Measurements from ENCODE around the gene DNAH17. TPM values are rescaled to one million over a fixed set of nuclear protein-coding genes. Genes with fewer than 3 reads are reported as not detected.

DNAH17 gene
- polyA plus RNA-seq, 1 of the 3 experiments (the other 2 are of a cell fraction), result not detected

- Histone ChIP-seq H3K27me3 (ENCODE audit: insufficient read depth) (0 out of 2 replicates have a peak, but pooled peaks cover 3% of the 10 kb centered on the region), H3K27ac (ENCODE audit: low read depth in 2 of 2, low read length in 1 of 2) (no peak overlapping the region), H3K9me3 (no peaks in the 10 kb centered on the region), H3K4me3 (ENCODE audit: low read depth in 2 of 2, low read length in 1 of 2) (no peak overlapping the region), H3K9me2 (no peaks in the 10 kb centered on the region), H2AFZ (ENCODE audit: low read depth) (no peak overlapping the region), H3K4me1 (ENCODE audit: control insufficient read depth in 1 of 2, insufficient read depth in 2 of 2, low read depth in 1 of 2, low read length in 1 of 2) (peaks cover 0 to 7% of the 10 kb centered on the region in 2 experiments; a peak in 1 of 4 replicates), H3K79me2 (ENCODE audit: insufficient read depth) (no peaks in the 10 kb centered on the region), H3K36me3 (replicated peaks in 1 of 2; ENCODE audit: control insufficient read depth in 1 of 2, insufficient read depth in 2 of 2, low read length in 1 of 2) (no peaks in the 10 kb centered on the region), H3K4me2 (no peak overlapping the region), H3F3A (replicated peaks; ENCODE audit: insufficient read depth) (no peaks in the 10 kb centered on the region), H3K9ac (no peak overlapping the region), H4K20me1 (ENCODE audit: insufficient read depth) (no peaks in the 10 kb centered on the region)
- no peak for TF ChIP-seq TAF1 (IDR thresholded peaks at IDR 0.05; ENCODE audit: borderline replicate concordance, low read depth, low read length)
- no peak for TF ChIP-seq MAX (IDR thresholded peaks at IDR 0.05; ENCODE audit: low read depth)
- TF ChIP-seq GABPA (IDR thresholded peaks at IDR 0.05; ENCODE audit: low read depth), result no peak
- no peak for TF ChIP-seq EP300 (IDR thresholded peaks at IDR 0.05; ENCODE audit: borderline replicate concordance in 1 of 2, low read depth in 1 of 2, low read length in 1 of 2)
- no peak for TF ChIP-seq SMC3 (IDR thresholded peaks at IDR 0.05; ENCODE audit: low read depth, low read length)
- TF ChIP-seq TEAD4 (IDR thresholded peaks at IDR 0.05; ENCODE audit: borderline replicate concordance, insufficient read depth), result no peak
- ChIA-PET CTCF (interaction anchor here (1.1 to 1.5 kb wide), 4 partner anchors 7 to 196 kb away, joined by 3 to 6 read pairs (median 4); no protein-coding TSS in a partner anchor), POLR2A (no interaction called here)
- 78% methylated on average over 20 of the region's 20 CpGs for WGBS (ENCODE audit: low lambda C conversion rate)
- no peak for DNase-seq
Measured at GRCh38 chr17:78618264-78619066, 41.3 kb upstream of the DNAH17 start.

GRCh38 chr17:78617511-78618061 lies 40.4 kb upstream of the DNAH17 start:
- H3K27ac ChIP-seq (ENCODE audit: low read depth in 2 of 2, low read length in 1 of 2), result no peak overlapping the region
- H3K9me3 ChIP-seq, result no peaks in the 10 kb centered on the region
- H3K4me1 ChIP-seq (ENCODE audit: control insufficient read depth in 1 of 2, insufficient read depth in 2 of 2, low read depth in 1 of 2, low read length in 1 of 2), result peaks cover 0 to 7% of the 10 kb centered on the region in 2 experiments; a peak in 1 of 4 replicates
- H3K36me3 ChIP-seq (replicated peaks in 1 of 2; ENCODE audit: control insufficient read depth in 1 of 2, insufficient read depth in 2 of 2, low read length in 1 of 2), result no peaks in the 10 kb centered on the region
- no peaks in the 10 kb centered on the region for H3F3A ChIP-seq (replicated peaks; ENCODE audit: insufficient read depth)
- H2AFZ ChIP-seq (ENCODE audit: low read depth), result no peak overlapping the region; the same call in 1 of the 2 replicates
- ChIA-PET CTCF (interaction anchor here (1.0 to 1.5 kb wide), 3 partner anchors 8 to 90 kb away, joined by 4 to 6 read pairs (median 6); no protein-coding TSS in a partner anchor), POLR2A (interaction anchor here (0.7 kb wide), 1 partner anchor 16 kb away, joined by 3 read pairs; no protein-coding TSS in a partner anchor)
- H3K27me3 ChIP-seq (ENCODE audit: insufficient read depth), result 0 out of 2 replicates have a peak, but pooled peaks cover 3% of the 10 kb centered on the region
- H3K9me2 ChIP-seq, result no peaks in the 10 kb centered on the region
- H4K20me1 ChIP-seq (ENCODE audit: insufficient read depth), result no peaks in the 10 kb centered on the region
- no peak for TF ChIP-seq JUND (IDR thresholded peaks at IDR 0.05)
- TF ChIP-seq NRF1 (IDR thresholded peaks at IDR 0.05; ENCODE audit: low read depth, low read length), result no peak
- no peak for TF ChIP-seq SIN3A (IDR thresholded peaks at IDR 0.05; ENCODE audit: borderline replicate concordance, low read depth, low read length)
- TF ChIP-seq FOXJ3 (CRISPR knock-in tag; IDR thresholded peaks at IDR 0.05), result no peak
- no peak for TF ChIP-seq RCOR1 (IDR thresholded peaks at IDR 0.05; ENCODE audit: low read length)
- TF ChIP-seq, protein P1, sequence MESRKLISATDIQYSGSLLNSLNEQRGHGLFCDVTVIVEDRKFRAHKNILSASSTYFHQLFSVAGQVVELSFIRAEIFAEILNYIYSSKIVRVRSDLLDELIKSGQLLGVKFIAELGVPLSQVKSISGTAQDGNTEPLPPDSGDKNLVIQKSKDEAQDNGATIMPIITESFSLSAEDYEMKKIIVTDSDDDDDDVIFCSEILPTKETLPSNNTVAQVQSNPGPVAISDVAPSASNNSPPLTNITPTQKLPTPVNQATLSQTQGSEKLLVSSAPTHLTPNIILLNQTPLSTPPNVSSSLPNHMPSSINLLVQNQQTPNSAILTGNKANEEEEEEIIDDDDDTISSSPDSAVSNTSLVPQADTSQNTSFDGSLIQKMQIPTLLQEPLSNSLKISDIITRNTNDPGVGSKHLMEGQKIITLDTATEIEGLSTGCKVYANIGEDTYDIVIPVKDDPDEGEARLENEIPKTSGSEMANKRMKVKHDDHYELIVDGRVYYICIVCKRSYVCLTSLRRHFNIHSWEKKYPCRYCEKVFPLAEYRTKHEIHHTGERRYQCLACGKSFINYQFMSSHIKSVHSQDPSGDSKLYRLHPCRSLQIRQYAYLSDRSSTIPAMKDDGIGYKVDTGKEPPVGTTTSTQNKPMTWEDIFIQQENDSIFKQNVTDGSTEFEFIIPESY (IDR thresholded peaks at IDR 0.05; ENCODE audit: borderline replicate concordance, low read depth), result no peak
- no peak for TF ChIP-seq IRF3 (IDR thresholded peaks at IDR 0.05; ENCODE audit: low read depth, low read length)
- no peak for TF ChIP-seq EZH2phosphoT487 (IDR thresholded peaks at IDR 0.05; ENCODE audit: borderline replicate concordance, low read depth)
- TF ChIP-seq CTCF (IDR thresholded peaks at IDR 0.05), result no peak
- TF ChIP-seq POLR2AphosphoS5 (IDR thresholded peaks at IDR 0.05; ENCODE audit: low read depth, low read length), result no peak
- TF ChIP-seq USF1 (IDR thresholded peaks at IDR 0.05; ENCODE audit: borderline replicate concordance, low read depth), result no peak
- TF ChIP-seq GATA2 (CRISPR knock-in tag; IDR thresholded peaks at IDR 0.05), result no peak
- no peak for TF ChIP-seq MXI1 (IDR thresholded peaks at IDR 0.05; ENCODE audit: low read depth, low read length)
- TF ChIP-seq FOXM1 (IDR thresholded peaks at IDR 0.05; ENCODE audit: low read depth), result no peak
- no peak for TF ChIP-seq GABPA (IDR thresholded peaks at IDR 0.05; ENCODE audit: low read depth)
- DNase-seq, result no peak
- H3K4me3 ChIP-seq (ENCODE audit: low read depth in 2 of 2, low read length in 1 of 2), result no peak overlapping the region
- WGBS (ENCODE audit: low lambda C conversion rate), result 80% methylated on average over 8 of the region's 8 CpGs
- H3K9ac ChIP-seq, result no peak overlapping the region
- H3K4me2 ChIP-seq, result no peak overlapping the region
- H3K79me2 ChIP-seq (ENCODE audit: insufficient read depth), result no peaks in the 10 kb centered on the region

Measured in SK-N-SH (cell line).